HG03378 (cell line): Measurements from ENCODE around the gene HOXC6.

Source experiments
- ATAC-seq: cut with Tn5 transposase; IDR thresholded peaks from one replicate; pipeline ENCODE4 v1.9.1; 2021; ENCODE audit warnings: mild to moderate bottlenecking, moderate library complexity; ENCODE audit not compliant: unreplicated experiment

HOXC6 gene

GRCh38 chr12:54012631-54013409, 15.4 kb upstream of the HOXC6 start:
- no peak for ATAC-seq

- ATAC-seq: no peak
Measured at GRCh38 chr12:54014377-54015017, 13.7 kb upstream of the HOXC6 start.

GRCh38 chr12:54015018-54015931, 13.0 kb upstream of the HOXC6 start:
- no peak for ATAC-seq

DNA sequence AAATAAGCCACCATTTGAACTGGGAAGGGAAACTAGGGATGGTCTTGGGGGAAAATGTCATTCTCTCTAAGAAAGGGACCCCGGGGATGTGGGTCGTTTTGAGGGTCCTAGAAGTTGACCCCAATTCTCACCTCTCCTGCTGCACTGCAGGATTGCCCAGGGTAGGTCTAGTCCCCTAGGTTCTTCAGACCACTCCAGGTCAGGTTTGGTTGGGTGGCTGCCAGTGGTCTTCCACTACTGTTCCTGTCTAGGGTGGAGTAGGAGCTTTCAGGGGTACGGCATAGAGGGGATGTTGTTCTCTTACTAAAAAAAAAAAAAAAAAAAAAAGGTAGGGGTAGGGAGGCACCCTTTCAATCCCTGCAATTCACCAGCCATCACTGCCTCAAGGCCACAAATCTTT, 12.2 kb upstream of the HOXC6 start:
- ATAC-seq: no peak

- no peak for ATAC-seq
Measured at GRCh38 chr12:54016478-54016964, 11.7 kb upstream of the HOXC6 start.

DNA sequence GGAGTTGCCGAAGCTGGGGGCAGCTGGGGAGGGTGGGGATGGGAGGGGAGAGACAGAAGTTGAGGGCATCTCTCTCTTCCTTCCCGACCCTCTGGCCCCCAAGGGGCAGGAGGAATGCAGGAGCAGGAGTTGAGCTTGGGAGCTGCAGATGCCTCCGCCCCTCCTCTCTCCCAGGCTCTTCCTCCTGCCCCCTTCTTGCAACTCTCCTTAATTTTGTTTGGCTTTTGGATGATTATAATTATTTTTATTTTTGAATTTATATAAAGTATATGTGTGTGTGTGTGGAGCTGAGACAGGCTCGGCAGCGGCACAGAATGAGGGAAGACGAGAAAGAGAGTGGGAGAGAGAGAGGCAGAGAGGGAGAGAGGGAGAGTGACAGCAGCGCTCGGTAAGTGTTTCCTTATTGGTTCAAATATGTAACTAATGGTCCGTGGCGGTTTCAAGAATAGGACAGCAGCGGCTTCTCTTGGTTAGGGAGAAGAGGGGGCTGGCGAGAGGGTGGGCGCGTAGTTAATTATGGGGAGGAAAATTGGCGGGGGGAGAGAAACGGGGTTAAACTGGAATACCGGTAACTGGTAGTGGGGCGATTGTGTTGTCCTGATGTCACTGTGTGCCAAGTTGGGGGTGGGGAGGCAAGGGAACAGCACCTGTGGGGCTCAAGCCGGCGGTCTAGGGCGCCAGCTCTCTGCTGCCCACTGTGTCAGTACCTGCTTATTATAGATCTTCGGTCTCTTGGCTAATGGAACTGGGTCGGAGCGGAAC, 11.0 kb upstream of the HOXC6 start:
- ATAC-seq: no peak

DNA sequence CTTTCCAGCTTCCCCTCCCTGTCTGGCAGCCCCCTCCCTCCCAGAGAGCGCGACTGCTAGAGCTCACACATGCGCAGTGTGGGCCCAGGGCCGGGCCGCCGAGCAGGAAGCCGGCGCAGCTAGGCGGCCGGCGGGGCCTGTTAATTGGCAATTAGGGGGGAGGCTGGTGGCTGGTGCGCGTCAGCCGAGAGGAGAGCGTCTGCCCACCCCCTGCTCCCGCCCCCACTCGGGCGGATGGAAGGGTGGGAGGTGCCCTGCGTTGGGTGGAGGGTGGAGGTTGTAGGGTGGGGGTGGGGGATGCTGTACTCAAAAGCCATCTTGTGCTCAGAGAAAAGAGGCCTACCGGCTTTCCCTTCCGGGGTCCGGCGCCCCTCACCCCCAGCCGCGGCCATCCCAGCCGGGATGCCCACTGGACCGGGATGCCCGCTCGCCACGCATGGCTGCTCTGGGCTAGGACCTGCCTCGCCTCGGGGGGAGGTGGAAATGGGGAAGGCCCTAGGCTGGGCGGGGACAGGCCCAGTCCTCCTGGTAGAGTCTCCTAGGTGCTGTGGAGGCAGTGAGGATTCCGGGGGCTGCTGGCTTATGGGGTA, 10.3 kb upstream of the HOXC6 start:
- ATAC-seq: no peak

GRCh38 chr12:54018468-54018984, 9.7 kb upstream of the HOXC6 start:
- no peak for ATAC-seq

DNA sequence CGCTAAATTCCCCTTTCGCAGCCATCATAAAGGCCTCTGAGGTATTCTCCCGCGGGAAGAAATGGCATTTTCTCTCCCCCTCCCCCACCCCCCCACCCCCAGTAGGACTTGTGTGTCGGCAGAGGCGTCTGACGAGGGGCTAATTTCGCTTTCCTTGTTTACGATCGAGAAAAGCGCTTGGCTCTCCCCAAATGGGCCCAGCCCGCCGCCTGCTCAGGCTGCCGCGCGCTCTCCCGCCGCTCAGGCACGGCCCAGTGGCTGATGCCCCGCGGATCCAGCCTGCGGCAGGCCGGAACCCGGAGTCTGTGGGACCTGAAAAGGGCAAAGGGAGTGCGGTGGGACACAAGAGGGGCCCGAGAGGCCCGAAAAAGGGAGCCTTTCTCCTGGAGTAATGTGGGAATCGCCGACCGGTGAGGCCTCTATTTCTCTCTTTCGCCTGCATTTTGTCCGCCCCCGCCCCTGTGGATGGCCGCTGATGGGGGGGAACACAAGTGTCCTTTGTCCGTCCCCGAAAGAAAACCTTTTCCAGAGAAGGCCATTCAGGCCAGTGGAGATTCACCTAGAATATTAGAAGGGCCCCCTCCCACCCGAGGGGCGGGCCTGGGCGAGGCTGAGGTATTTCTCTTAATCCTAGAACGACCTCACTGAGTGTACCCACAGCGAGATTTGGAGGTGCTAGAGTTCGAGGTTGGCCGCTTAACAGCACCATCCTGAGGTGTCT, 9.0 kb upstream of the HOXC6 start:
- no peak for ATAC-seq

GRCh38 chr12:54019924-54020590, 8.2 kb upstream of the HOXC6 start:
- ATAC-seq: no peak

GRCh38 chr12:54020591-54021405, 7.4 kb upstream of the HOXC6 start:
- ATAC-seq: no peak

GRCh38 chr12:54021432-54022013, 6.7 kb upstream of the HOXC6 start:
- no peak for ATAC-seq

- no peak for ATAC-seq
Measured at GRCh38 chr12:54022960-54023884, 5.0 kb upstream of the HOXC6 start.

- no peak for ATAC-seq
Measured at GRCh38 chr12:54024127-54024526, 4.1 kb upstream of the HOXC6 start.

DNA sequence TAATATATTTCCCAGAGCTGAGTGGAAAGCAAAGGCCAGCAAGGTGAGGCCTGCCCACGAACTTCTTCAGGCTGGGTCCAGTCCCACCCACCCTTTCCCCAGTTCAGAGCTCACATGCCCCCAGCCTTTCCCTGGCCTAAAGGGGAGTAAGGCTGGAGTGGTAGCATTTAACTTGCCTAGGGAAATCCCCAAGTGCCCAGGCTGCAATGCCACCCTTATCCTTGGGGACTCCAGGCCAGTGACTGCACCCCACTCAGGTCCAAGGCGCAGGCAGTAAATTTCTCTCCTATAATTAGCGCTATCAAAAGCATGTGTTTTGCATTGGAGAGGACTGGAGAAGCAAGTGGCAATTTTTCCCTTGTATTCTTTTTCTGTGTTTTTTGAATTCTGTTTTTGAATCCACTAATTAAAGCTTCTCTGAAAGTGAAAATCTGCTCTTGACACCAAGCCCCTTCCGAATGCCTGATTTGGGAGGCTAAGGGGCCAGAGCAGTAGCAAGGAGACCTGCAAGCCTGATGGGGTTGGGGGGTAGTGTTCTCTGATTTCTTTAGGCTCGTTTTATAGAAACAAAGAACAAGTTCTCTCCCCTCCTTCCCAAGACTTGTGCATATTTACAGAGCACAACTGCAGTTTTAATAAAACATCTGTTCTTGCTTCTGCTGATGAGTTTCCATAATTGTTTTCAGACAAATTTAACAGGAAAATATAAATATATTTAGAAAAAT, 3.5 kb upstream of the HOXC6 start:
- ATAC-seq: no peak
